Inferior parietal cortex (tissue), 1 donor: Measurements from ENCODE around the gene ACSBG1.
"Not testable (repeated sequence)": the region's sequence is repeated elsewhere in the genome, so short reads cannot be mapped to it uniquely, and the experiment has no call there.

Experiments used
- DNase-seq: peaks from one replicate; pipeline ENCODE4 v3.0.0-alpha.2; 2016; ENCODE audit errors: extremely low spot score

The ACSBG1 gene

GRCh38 chr15:78251136-78251535, 16.8 kb upstream of the ACSBG1 start:
- no peak for DNase-seq

- DNase-seq: no peak
Measured at GRCh38 chr15:78249131-78249530, 14.8 kb upstream of the ACSBG1 start.

- DNase-seq: no peak
Measured at GRCh38 chr15:78247911-78248310, 13.5 kb upstream of the ACSBG1 start.

GRCh38 chr15:78245976-78246620, 11.7 kb upstream of the ACSBG1 start:
- not testable (repeated sequence) for DNase-seq

- DNase-seq: not testable (repeated sequence)
Measured at GRCh38 chr15:78245392-78245791, 11.0 kb upstream of the ACSBG1 start.

GRCh38 chr15:78244893-78245292, 10.5 kb upstream of the ACSBG1 start:
- DNase-seq: no peak

- DNase-seq: no peak
Measured at GRCh38 chr15:78244101-78244500, 9.7 kb upstream of the ACSBG1 start.

GRCh38 chr15:78243491-78243941, 9.2 kb upstream of the ACSBG1 start:
- no peak for DNase-seq

GRCh38 chr15:78243058-78243457, 8.7 kb upstream of the ACSBG1 start:
- DNase-seq: no peak

GRCh38 chr15:78242128-78242527, 7.8 kb upstream of the ACSBG1 start:
- DNase-seq: no peak

GRCh38 chr15:78241017-78241416, 6.7 kb upstream of the ACSBG1 start:
- DNase-seq: peak; percentile 80

GRCh38 chr15:78239811-78240210, 5.4 kb upstream of the ACSBG1 start:
- no peak for DNase-seq

GRCh38 chr15:78237146-78237545, 2.8 kb upstream of the ACSBG1 start:
- no peak for DNase-seq

- DNase-seq: no peak
Measured at GRCh38 chr15:78236491-78236890, 2.1 kb upstream of the ACSBG1 start.

GRCh38 chr15:78233496-78233895, 869 bp downstream of the ACSBG1 start:
- DNase-seq: no peak

- DNase-seq: no peak
Measured at GRCh38 chr15:78232951-78233350, 1.4 kb downstream of the ACSBG1 start.

GRCh38 chr15:78229431-78230406, 4.6 kb downstream of the ACSBG1 start:
- DNase-seq: no peak

GRCh38 chr15:78228356-78228996, 5.9 kb downstream of the ACSBG1 start:
- no peak for DNase-seq

GRCh38 chr15:78225783-78226541, 8.4 kb downstream of the ACSBG1 start:
- no peak for DNase-seq

- no peak for DNase-seq
Measured at GRCh38 chr15:78224023-78224411, 10.3 kb downstream of the ACSBG1 start.

GRCh38 chr15:78223396-78224022, 10.9 kb downstream of the ACSBG1 start:
- no peak for DNase-seq
